Mucosa of stomach (tissue), 1 donor: ENCODE results near the gene HCN4.

ENCODE experiments used
- H3K27me3 ChIP-seq: one replicate; pipeline ENCODE4 v1.7.0; 2013; ENCODE audit warnings: mild to moderate bottlenecking, low read length; ENCODE audit not compliant: control insufficient read depth, insufficient read depth
- H3K36me3 ChIP-seq: one replicate; pipeline ENCODE4 v1.7.0; 2013; ENCODE audit warnings: low read length; ENCODE audit not compliant: control insufficient read depth, insufficient read depth
- H3K4me1 ChIP-seq: one replicate; pipeline ENCODE4 v1.7.0; 2013; ENCODE audit warnings: mild to moderate bottlenecking, low read length; ENCODE audit not compliant: control insufficient read depth, insufficient read depth
- H3K4me3 ChIP-seq: one replicate; pipeline ENCODE4 v1.7.0; 2013; ENCODE audit warnings: low read length
- H3K9ac ChIP-seq: one replicate; pipeline ENCODE4 v1.7.0; 2013; ENCODE audit warnings: mild to moderate bottlenecking, low read length, moderate library complexity
- H3K9me3 ChIP-seq: one replicate; pipeline ENCODE4 v1.7.0; 2013; ENCODE audit warnings: mild to moderate bottlenecking, low read length, moderate library complexity; ENCODE audit not compliant: control insufficient read depth
- donor health status: Pancreatic carcinoma.

The HCN4 gene

GRCh38 chr15:73389539-73389938, 20.8 kb upstream of the HCN4 start:
- Histone ChIP-seq H3K9ac (no peak overlapping the region), H3K36me3 (no peaks in the 10 kb centered on the region), H3K9me3 (no peaks in the 10 kb centered on the region), H3K4me1 (peaks cover 20% of the 10 kb centered on the region), H3K27me3 (peaks cover 29% of the 10 kb centered on the region), H3K4me3 (no peak overlapping the region)

- Histone ChIP-seq H3K27me3 (peaks cover 22% of the 10 kb centered on the region), H3K4me3 (no peak overlapping the region), H3K4me1 (peaks cover 20% of the 10 kb centered on the region), H3K9me3 (no peaks in the 10 kb centered on the region), H3K36me3 (no peaks in the 10 kb centered on the region), H3K9ac (no peak overlapping the region)
Observed at GRCh38 chr15:73388256-73388781, 19.6 kb upstream of the HCN4 start.

GRCh38 chr15:73387507-73388255, 18.9 kb upstream of the HCN4 start:
- no peak overlapping the region for H3K4me3 ChIP-seq
- no peaks in the 10 kb centered on the region for H3K36me3 ChIP-seq
- H3K9ac ChIP-seq = no peak overlapping the region
- peaks cover 18% of the 10 kb centered on the region for H3K27me3 ChIP-seq
- H3K9me3 ChIP-seq = no peaks in the 10 kb centered on the region
- peaks cover 20% of the 10 kb centered on the region for H3K4me1 ChIP-seq

- Histone ChIP-seq H3K4me3 (no peak overlapping the region), H3K9ac (no peak overlapping the region), H3K4me1 (peaks cover 20% of the 10 kb centered on the region), H3K27me3 (peaks cover 18% of the 10 kb centered on the region), H3K36me3 (no peaks in the 10 kb centered on the region), H3K9me3 (no peaks in the 10 kb centered on the region)
Observed at GRCh38 chr15:73386886-73387506, 18.2 kb upstream of the HCN4 start.

- Histone ChIP-seq H3K9ac (no peak overlapping the region), H3K4me1 (peaks cover 20% of the 10 kb centered on the region), H3K27me3 (peaks cover 15% of the 10 kb centered on the region), H3K9me3 (no peaks in the 10 kb centered on the region), H3K36me3 (no peaks in the 10 kb centered on the region), H3K4me3 (no peak overlapping the region)
Observed at GRCh38 chr15:73386238-73386637, 17.5 kb upstream of the HCN4 start.

GRCh38 chr15:73385205-73385604, 16.4 kb upstream of the HCN4 start:
- Histone ChIP-seq H3K4me1 (peaks cover 20% of the 10 kb centered on the region), H3K9ac (no peak overlapping the region), H3K9me3 (no peaks in the 10 kb centered on the region), H3K4me3 (no peak overlapping the region), H3K27me3 (peaks cover 10% of the 10 kb centered on the region), H3K36me3 (no peaks in the 10 kb centered on the region)

GRCh38 chr15:73383310-73384189, 14.8 kb upstream of the HCN4 start:
- H3K4me1 ChIP-seq = peaks cover 9% of the 10 kb centered on the region
- no peak overlapping the region for H3K4me3 ChIP-seq
- no peak overlapping the region for H3K9ac ChIP-seq
- no peaks in the 10 kb centered on the region for H3K9me3 ChIP-seq
- no peaks in the 10 kb centered on the region for H3K36me3 ChIP-seq
- peaks cover 10% of the 10 kb centered on the region for H3K27me3 ChIP-seq

GRCh38 chr15:73382115-73382514, 13.4 kb upstream of the HCN4 start:
- Histone ChIP-seq H3K4me1 (no peaks in the 10 kb centered on the region), H3K4me3 (no peak overlapping the region), H3K9ac (no peak overlapping the region), H3K9me3 (no peaks in the 10 kb centered on the region), H3K27me3 (peaks cover 10% of the 10 kb centered on the region), H3K36me3 (no peaks in the 10 kb centered on the region)

- Histone ChIP-seq H3K27me3 (peaks cover 8% of the 10 kb centered on the region), H3K4me3 (no peak overlapping the region), H3K4me1 (no peaks in the 10 kb centered on the region), H3K9ac (no peak overlapping the region), H3K9me3 (no peaks in the 10 kb centered on the region), H3K36me3 (no peaks in the 10 kb centered on the region)
Observed at GRCh38 chr15:73380661-73381060, 11.9 kb upstream of the HCN4 start.

GRCh38 chr15:73378089-73378488, 9.3 kb upstream of the HCN4 start:
- Histone ChIP-seq H3K4me1 (no peaks in the 10 kb centered on the region), H3K9ac (no peak overlapping the region), H3K4me3 (no peak overlapping the region), H3K36me3 (no peaks in the 10 kb centered on the region), H3K27me3 (peaks cover 18% of the 10 kb centered on the region), H3K9me3 (no peaks in the 10 kb centered on the region)

- Histone ChIP-seq H3K4me1 (no peaks in the 10 kb centered on the region), H3K27me3 (peaks cover 18% of the 10 kb centered on the region), H3K4me3 (no peak overlapping the region), H3K36me3 (no peaks in the 10 kb centered on the region), H3K9me3 (no peaks in the 10 kb centered on the region), H3K9ac (no peak overlapping the region)
Observed at GRCh38 chr15:73375755-73376305, 7.1 kb upstream of the HCN4 start.
